ENCODE data around the gene SLC6A6.
A peak's percentile ranks its signal among the peaks of the same experiment; 100 is the strongest.

The SLC6A6 gene

GRCh38 chr3:14439501-14440167 lies 37.2 kb downstream of the SLC6A6 start:
- peak; percentile 74 for DNase-seq

GRCh38 chr3:14440168-14440518 lies 37.7 kb downstream of the SLC6A6 start:
- DNase-seq = no peak

GRCh38 chr3:14440531-14441239 lies 38.3 kb downstream of the SLC6A6 start:
- no peak for DNase-seq

GRCh38 chr3:14441240-14441919 lies 39.0 kb downstream of the SLC6A6 start:
- no peak for DNase-seq

GRCh38 chr3:14441920-14442300 lies 39.5 kb downstream of the SLC6A6 start:
- no peak for DNase-seq

GRCh38 chr3:14444380-14444779 lies 42.0 kb downstream of the SLC6A6 start:
- DNase-seq = no peak

GRCh38 chr3:14445773-14446172 lies 43.4 kb downstream of the SLC6A6 start:
- DNase-seq = no peak

GRCh38 chr3:14446988-14447570 lies 44.7 kb downstream of the SLC6A6 start:
- no peak for DNase-seq

- DNase-seq = no peak
Measured at GRCh38 chr3:14448063-14448462, 45.7 kb downstream of the SLC6A6 start.

- DNase-seq = no peak
Measured at GRCh38 chr3:14448756-14449727, 46.6 kb downstream of the SLC6A6 start.

GRCh38 chr3:14450506-14450905 lies 48.1 kb downstream of the SLC6A6 start:
- DNase-seq = no peak

- no peak for DNase-seq
Measured at GRCh38 chr3:14450922-14451606, 48.7 kb downstream of the SLC6A6 start.

- DNase-seq = no peak
Measured at GRCh38 chr3:14451844-14452739, 49.7 kb downstream of the SLC6A6 start.

GRCh38 chr3:14452740-14453710 lies 50.6 kb downstream of the SLC6A6 start:
- no peak for DNase-seq

GRCh38 chr3:14453876-14454638 lies 51.7 kb downstream of the SLC6A6 start:
- no peak for DNase-seq

GRCh38 chr3:14454639-14455310 lies 52.4 kb downstream of the SLC6A6 start:
- no peak for DNase-seq

- no peak for DNase-seq
Measured at GRCh38 chr3:14455571-14456317, 53.3 kb downstream of the SLC6A6 start.
